Activated CD8-positive, alpha-beta memory T cell treated with anti-CD3 and anti-CD28 coated beads, Interleukin-2, amount 10 ng/mL, durations not matched to agents 7 days and 5 days (primary cell): ENCODE data around the gene DST. TPM values are rescaled to one million over a fixed set of nuclear protein-coding genes. Genes with fewer than 3 reads are reported as not detected.

Experiments used
- ATAC-seq: fragments of 150-1000 bp; cut with Tn5 transposase; one replicate; pipeline ENCODE4 v1.10.0; 2021; ENCODE audit warnings: moderate library complexity
- CTCF ChIA-PET: fragments of 350-600 bp; sonication (Branson Sonifier 250); formaldehyde crosslinking; loops from one replicate; lab custom pipeline; 2021; ENCODE audit warnings: antibody characterized with exemption; lab: Charles Lee
- DNase-seq: peaks from one replicate; pipeline ENCODE4 v3.0.0-alpha.2; 2020
- H3K27ac Mint-ChIP-seq: one replicate; pipeline ENCODE4 v1.8.0; 2021; ENCODE audit warnings: mild to moderate bottlenecking, mixed read lengths
- H3K27me3 Mint-ChIP-seq: one replicate; pipeline ENCODE4 v1.8.0; 2021; ENCODE audit warnings: mixed read lengths
- H3K36me3 Mint-ChIP-seq: one replicate; pipeline ENCODE4 v1.8.0; 2021; ENCODE audit warnings: mild to moderate bottlenecking, mixed read lengths
- H3K4me1 Mint-ChIP-seq: one replicate; pipeline ENCODE4 v1.8.0; 2021; ENCODE audit warnings: mixed read lengths
- H3K4me3 Mint-ChIP-seq: one replicate; pipeline ENCODE4 v1.8.0; 2021; ENCODE audit warnings: mild to moderate bottlenecking, moderate library complexity, mixed read lengths
- H3K9me3 Mint-ChIP-seq: one replicate; pipeline ENCODE4 v1.8.0; 2022; ENCODE audit warnings: low read depth, mixed read lengths
- total RNA-seq, 2 experiments: library from RNA; stranded (reverse); gene quantifications; one replicate each; pipeline ENCODE4 v1.2.3, GENCODE V29; 2021

DST gene
- total RNA-seq, 2 experiments from 2014 or later: 4.0 to 4.3 TPM

DNA sequence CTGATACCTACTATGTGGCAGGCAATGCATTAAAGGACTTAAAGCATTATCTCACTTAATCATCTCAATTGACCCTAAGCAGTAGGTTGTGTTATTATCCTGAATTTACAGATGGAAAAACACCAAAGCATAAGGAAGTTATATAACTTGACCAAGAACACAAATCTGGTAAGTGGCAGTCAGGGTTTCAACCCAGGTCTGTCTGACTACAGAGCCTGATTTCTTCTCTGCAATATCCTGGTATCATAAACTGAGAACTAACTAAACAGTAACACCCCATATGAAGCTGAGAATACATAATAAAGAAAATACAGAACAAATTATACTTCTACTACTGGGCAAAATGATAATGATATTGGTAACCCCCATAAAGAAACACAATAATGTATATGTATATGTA lies 13.8 kb upstream of the DST start:
- H3K4me3 Mint-ChIP-seq: no peak overlapping the region
- DNase-seq (no peak), ATAC-seq (no peak)
- H3K36me3 Mint-ChIP-seq: no peaks in the 10 kb centered on the region
- no peaks in the 10 kb centered on the region for H3K9me3 Mint-ChIP-seq
- H3K4me1 Mint-ChIP-seq: peaks cover 8% of the 10 kb centered on the region
- CTCF ChIA-PET: no interaction called here
- H3K27ac Mint-ChIP-seq: no peak overlapping the region
- H3K27me3 Mint-ChIP-seq: peaks cover 2% of the 10 kb centered on the region

DNA sequence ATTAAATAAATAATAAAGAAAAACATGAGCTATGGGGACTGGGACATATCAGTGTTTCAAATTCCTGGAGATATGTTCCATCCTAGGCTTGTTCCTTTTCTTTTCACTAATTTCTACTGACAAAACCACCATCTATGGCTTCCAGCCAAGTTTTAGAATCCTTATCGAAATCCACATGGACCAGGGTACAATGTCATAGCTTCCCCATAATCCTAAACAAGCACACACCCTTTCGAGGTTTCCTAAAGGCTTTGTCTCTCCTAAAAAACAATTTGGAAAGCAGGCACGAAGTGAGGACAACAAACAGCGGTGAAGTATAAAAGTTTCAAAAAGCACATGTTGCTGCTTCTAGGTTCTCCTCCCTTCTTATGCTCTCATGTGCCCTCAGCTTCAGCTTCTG lies 13.3 kb upstream of the DST start:
- H3K27ac Mint-ChIP-seq: no peak overlapping the region

GRCh38 chr6:56655249-56655648 lies 12.6 kb upstream of the DST start:
- CTCF ChIA-PET: no interaction called here

More for the DNA sequence above, 13.3 kb upstream of the DST start:
- H3K9me3 Mint-ChIP-seq: no peaks in the 10 kb centered on the region
- H3K4me3 Mint-ChIP-seq: no peak overlapping the region
- ATAC-seq (no peak), DNase-seq (no peak)
- peaks cover 8% of the 10 kb centered on the region for H3K4me1 Mint-ChIP-seq
- no peaks in the 10 kb centered on the region for H3K36me3 Mint-ChIP-seq
- CTCF ChIA-PET: no interaction called here
- H3K27me3 Mint-ChIP-seq: peaks cover 3% of the 10 kb centered on the region

DNA sequence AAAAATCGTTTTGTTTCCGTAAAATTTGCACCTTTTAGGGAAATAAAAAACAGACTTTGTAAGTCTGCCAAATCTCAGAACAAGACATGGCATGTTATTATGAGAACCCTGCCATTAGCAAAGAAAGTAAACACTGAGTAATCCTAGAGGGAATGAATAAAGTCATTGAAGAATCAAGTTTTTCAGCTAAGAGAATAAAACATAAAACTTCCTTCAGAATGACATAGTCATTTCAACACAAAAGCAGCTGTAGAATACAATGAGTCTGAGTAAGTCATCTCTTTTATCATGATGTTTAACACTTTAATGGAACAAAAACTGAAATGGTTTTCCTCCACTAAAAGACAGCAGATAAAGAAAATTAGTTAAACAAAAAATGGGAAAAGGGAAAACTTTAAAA lies 10.3 kb upstream of the DST start:
- ATAC-seq (no peak), DNase-seq (no peak)
- Mint-ChIP-seq H3K36me3 (no peaks in the 10 kb centered on the region), H3K27me3 (peaks cover 4% of the 10 kb centered on the region), H3K4me1 (no peaks in the 10 kb centered on the region), H3K27ac (no peak overlapping the region), H3K9me3 (no peaks in the 10 kb centered on the region), H3K4me3 (no peak overlapping the region)
- CTCF ChIA-PET: no interaction called here

More at GRCh38 chr6:56655249-56655648, 12.6 kb upstream of the DST start:
- DNase-seq (no peak), ATAC-seq (no peak)
- no peaks in the 10 kb centered on the region for H3K9me3 Mint-ChIP-seq
- H3K36me3 Mint-ChIP-seq: no peaks in the 10 kb centered on the region
- no peak overlapping the region for H3K27ac Mint-ChIP-seq
- H3K4me3 Mint-ChIP-seq: no peak overlapping the region
- peaks cover 3% of the 10 kb centered on the region for H3K27me3 Mint-ChIP-seq
- peaks cover 8% of the 10 kb centered on the region for H3K4me1 Mint-ChIP-seq

DNA sequence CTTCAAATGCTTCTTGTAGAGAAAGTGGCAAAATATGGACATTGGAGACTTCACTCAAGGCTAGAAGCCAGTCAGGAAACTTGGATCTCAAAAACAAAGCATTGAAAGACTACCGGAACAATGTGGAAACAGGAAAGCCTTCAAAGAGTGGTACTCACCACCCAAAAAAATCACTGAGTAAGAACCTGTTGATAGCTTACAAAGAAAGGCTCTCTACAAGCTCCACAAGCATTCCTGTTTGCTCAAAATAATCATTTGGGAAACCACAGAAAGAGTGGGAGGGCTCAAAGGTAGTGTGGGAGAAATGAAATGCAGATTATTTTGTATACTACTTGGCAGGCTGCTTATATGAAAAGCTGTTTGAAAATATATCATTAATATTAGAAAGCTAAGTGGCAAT lies 9.5 kb upstream of the DST start:
- DNase-seq (no peak), ATAC-seq (no peak)
- Mint-ChIP-seq H3K4me1 (no peaks in the 10 kb centered on the region), H3K9me3 (no peaks in the 10 kb centered on the region), H3K36me3 (no peaks in the 10 kb centered on the region), H3K27me3 (peaks cover 5% of the 10 kb centered on the region), H3K4me3 (no peak overlapping the region), H3K27ac (no peak overlapping the region)
- CTCF ChIA-PET: interaction anchor here (1.0 kb wide), 1 partner anchor 15 kb away, joined by 3 read pairs; no protein-coding TSS in a partner anchor

GRCh38 chr6:56650191-56650590 lies 7.5 kb upstream of the DST start:
- Mint-ChIP-seq H3K36me3 (no peaks in the 10 kb centered on the region), H3K4me1 (no peaks in the 10 kb centered on the region), H3K4me3 (no peak overlapping the region), H3K27me3 (peaks cover 5% of the 10 kb centered on the region), H3K9me3 (no peaks in the 10 kb centered on the region), H3K27ac (no peak overlapping the region)
- CTCF ChIA-PET: interaction anchor here (0.7 to 1.1 kb wide), 3 partner anchors 43 to 300 kb away, joined by 3 to 4 read pairs (median 3); no protein-coding TSS in a partner anchor
- ATAC-seq (no peak), DNase-seq (no peak)

DNA sequence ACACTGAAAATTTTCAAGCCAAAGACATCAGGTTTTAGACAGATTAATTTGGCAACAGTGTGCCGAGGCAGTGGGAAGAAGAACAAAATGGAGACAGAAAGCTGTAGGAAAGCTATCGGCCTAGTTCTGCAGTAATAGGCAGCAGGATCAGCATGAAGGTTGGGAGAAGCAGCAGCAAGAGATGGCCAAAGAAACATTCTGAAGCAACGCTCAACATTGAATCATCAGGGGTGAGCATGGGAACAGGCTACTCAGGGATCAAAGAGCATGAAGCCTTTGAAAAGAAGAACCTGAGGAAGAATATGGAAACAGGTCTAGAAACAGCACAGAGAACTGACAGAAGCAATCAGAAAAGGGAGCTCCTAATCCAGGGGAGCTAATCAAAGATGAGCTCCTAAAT lies 7.1 kb upstream of the DST start:
- Mint-ChIP-seq H3K27me3 (peaks cover 5% of the 10 kb centered on the region), H3K4me3 (no peak overlapping the region), H3K4me1 (no peaks in the 10 kb centered on the region), H3K27ac (no peak overlapping the region), H3K9me3 (no peaks in the 10 kb centered on the region), H3K36me3 (no peaks in the 10 kb centered on the region)
- CTCF ChIA-PET: interaction anchor here (0.7 to 1.1 kb wide), 3 partner anchors 43 to 299 kb away, joined by 3 to 4 read pairs (median 3); no protein-coding TSS in a partner anchor
- ATAC-seq: no peak
- no peak for DNase-seq

GRCh38 chr6:56649053-56649769 lies 6.5 kb upstream of the DST start:
- Mint-ChIP-seq H3K27ac (no peak overlapping the region), H3K27me3 (peaks cover 5% of the 10 kb centered on the region), H3K9me3 (no peaks in the 10 kb centered on the region), H3K4me3 (no peak overlapping the region), H3K36me3 (no peaks in the 10 kb centered on the region), H3K4me1 (no peaks in the 10 kb centered on the region)
- DNase-seq (no peak), ATAC-seq (no peak)
- CTCF ChIA-PET: interaction anchor here (0.7 kb wide), 2 partner anchors 44 to 299 kb away, joined by 3 to 4 read pairs; no protein-coding TSS in a partner anchor

- H3K27ac Mint-ChIP-seq: no peak overlapping the region
Measured at GRCh38 chr6:56647172-56647762, 4.6 kb upstream of the DST start.

GRCh38 chr6:56644366-56644765 lies 1.7 kb upstream of the DST start:
- Mint-ChIP-seq H3K27ac (no peak overlapping the region), H3K36me3 (no peaks in the 10 kb centered on the region), H3K27me3 (peaks cover 2% of the 10 kb centered on the region), H3K4me1 (no peaks in the 10 kb centered on the region), H3K9me3 (no peaks in the 10 kb centered on the region), H3K4me3 (no peak overlapping the region)
- CTCF ChIA-PET: no interaction called here
- DNase-seq (no peak), ATAC-seq (no peak)

More at GRCh38 chr6:56647172-56647762, 4.6 kb upstream of the DST start:
- ATAC-seq (no peak), DNase-seq (no peak)
- no peak overlapping the region for H3K4me3 Mint-ChIP-seq
- peaks cover 5% of the 10 kb centered on the region for H3K27me3 Mint-ChIP-seq
- no peaks in the 10 kb centered on the region for H3K4me1 Mint-ChIP-seq
- CTCF ChIA-PET: no interaction called here
- no peaks in the 10 kb centered on the region for H3K9me3 Mint-ChIP-seq
- no peaks in the 10 kb centered on the region for H3K36me3 Mint-ChIP-seq

GRCh38 chr6:56643379-56644089 lies 845 bp upstream of the DST start:
- H3K9me3 Mint-ChIP-seq: no peaks in the 10 kb centered on the region
- no peaks in the 10 kb centered on the region for H3K4me1 Mint-ChIP-seq
- H3K4me3 Mint-ChIP-seq: no peak overlapping the region
- DNase-seq (no peak), ATAC-seq (no peak)
- H3K27me3 Mint-ChIP-seq: peaks cover 3% of the 10 kb centered on the region
- no peak overlapping the region for H3K27ac Mint-ChIP-seq
- no peaks in the 10 kb centered on the region for H3K36me3 Mint-ChIP-seq
- CTCF ChIA-PET: no interaction called here

DNA sequence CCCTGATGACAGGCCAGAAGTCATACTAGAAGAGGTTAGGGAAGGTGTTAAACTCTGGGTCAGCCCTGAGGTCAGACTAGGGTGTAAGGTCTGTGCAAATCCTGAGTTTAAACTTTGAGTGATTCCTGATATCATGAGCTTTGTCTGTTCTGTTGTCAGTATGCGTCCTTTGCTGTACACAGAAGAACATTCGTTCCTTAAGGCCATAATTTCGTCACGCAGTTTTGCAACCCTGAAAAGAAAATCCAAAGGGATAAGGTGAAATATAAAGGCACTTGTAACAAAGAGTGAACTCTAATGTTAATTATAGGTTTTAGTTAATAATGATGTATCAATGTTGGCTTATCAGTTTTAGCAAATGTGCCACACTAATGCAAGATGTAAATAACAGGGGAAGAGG lies 2.3 kb downstream of the DST start:
- DNase-seq (no peak), ATAC-seq (no peak)
- no peak overlapping the region for H3K27ac Mint-ChIP-seq
- no peaks in the 10 kb centered on the region for H3K9me3 Mint-ChIP-seq
- H3K36me3 Mint-ChIP-seq: no peaks in the 10 kb centered on the region
- no peak overlapping the region for H3K4me3 Mint-ChIP-seq
- H3K27me3 Mint-ChIP-seq: peaks cover 6% of the 10 kb centered on the region
- H3K4me1 Mint-ChIP-seq: no peaks in the 10 kb centered on the region
- CTCF ChIA-PET: no interaction called here

DNA sequence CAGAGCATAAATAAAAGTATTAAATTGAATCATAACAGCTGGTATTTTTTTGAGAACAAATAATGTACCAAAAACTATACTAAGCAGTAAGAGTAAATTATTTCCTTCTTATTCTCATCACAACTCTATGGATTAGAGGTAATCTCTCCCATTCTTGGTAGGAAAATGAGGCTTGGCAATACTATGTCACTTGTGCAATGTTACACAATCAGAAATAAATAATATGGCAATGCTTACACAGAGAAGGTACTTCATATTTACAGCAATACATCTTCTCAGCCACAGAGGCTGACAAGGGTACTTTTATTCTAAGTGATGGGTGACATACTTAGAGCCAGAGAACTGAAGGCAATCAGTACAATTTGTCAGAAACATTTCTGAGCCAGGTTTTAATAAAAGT lies 3.9 kb downstream of the DST start:
- no peak for ATAC-seq
- DNase-seq: no peak

More for the DNA sequence above, 3.9 kb downstream of the DST start:
- no peaks in the 10 kb centered on the region for H3K9me3 Mint-ChIP-seq
- CTCF ChIA-PET: interaction anchor here (1.0 kb wide), 1 partner anchor 19 kb away, joined by 3 read pairs; no protein-coding TSS in a partner anchor
- no peak overlapping the region for H3K27ac Mint-ChIP-seq
- H3K36me3 Mint-ChIP-seq: no peaks in the 10 kb centered on the region
- peaks cover 6% of the 10 kb centered on the region for H3K27me3 Mint-ChIP-seq
- no peaks in the 10 kb centered on the region for H3K4me1 Mint-ChIP-seq
- H3K4me3 Mint-ChIP-seq: no peak overlapping the region
